K562 (cell line): ENCODE data around the gene DGCR2. TPM values are rescaled to one million over a fixed set of nuclear protein-coding genes. Genes with fewer than 3 reads are reported as not detected.

ENCODE experiments used
- ATAC-seq: fragments of 200-7000 bp; cut with Tn5 transposase; 3 replicates; pipeline ENCODE4 v1.9.1; 2020; ENCODE audit warnings: moderate library complexity
- BruUV-seq: library from RNA; stranded (reverse); fragments of 400-500 nt; replicated peaks from 2 replicates; lab custom pipeline; 2021; lab: Mats Ljungman, UMichigan
- CTCF ChIA-PET: fragments of 300-600 bp; formaldehyde crosslinking; extraction: SDS; loops from one replicate; lab custom pipeline; 2021; ENCODE audit warnings: low intra/inter-chr PET ratio; lab: Yijun Ruan, JAX
- POLR2A ChIA-PET: fragments of 300-600, 350-650 bp; sonication (Branson Sonifier 250); formaldehyde crosslinking; extraction: SDS; loops from one replicate; lab custom pipeline; 2021; ENCODE audit warnings: antibody characterized with exemption, inconsistent platforms; lab: Yijun Ruan, JAX
- DNase-seq, 4 experiments: peaks; one replicate each; pipeline versions ENCODE4 v3.0.0 to v3.0.0-alpha.2; 2011 to 2018; ENCODE audit warnings: low spot score in 3 of 4, mixed read lengths in 3 of 4; ENCODE audit errors: extremely low read depth in 1 of 4
- FAIRE-seq: peaks from 2 replicates; lab custom pipeline; 2011; peaks lifted over from hg19 to GRCh38; lab: Jason Lieb, UNC
- H2AFZ ChIP-seq: 2 replicates; pipeline ENCODE4 v1.6.0; 2011; ENCODE audit warnings: low read depth, low read length, control low read depth, inconsistent platforms
- H3K27ac ChIP-seq: fragments of 200-600 bp; 3 replicates; pipeline ENCODE4 v1.8.0; 2011; ENCODE audit warnings: low read depth, mild to moderate bottlenecking, control low read depth, inconsistent platforms, low read length, moderate library complexity, mixed read lengths; ENCODE audit errors: extremely low read depth
- H3K27me3 ChIP-seq, 2 experiments: fragments of 300-600 bp in 1 of 2; 2 replicates in 1 of 2; 3 replicates in 1 of 2; pipeline versions ENCODE4 v1.6.0 to v1.8.0; 2011; ENCODE audit warnings: inconsistent platforms in 2 of 2, low read length in 2 of 2, mild to moderate bottlenecking in 1 of 2, mixed read lengths in 1 of 2, moderate library complexity in 1 of 2; ENCODE audit not compliant: control insufficient read depth in 2 of 2, insufficient read depth in 2 of 2
- H3K36me3 ChIP-seq: fragments of 300-600 bp; 3 replicates; pipeline ENCODE4 v1.8.0; 2011; ENCODE audit warnings: mild to moderate bottlenecking, low read length, inconsistent platforms; ENCODE audit not compliant: control insufficient read depth, insufficient read depth
- H3K4me1 ChIP-seq, 2 experiments: fragments of 200-600 bp in 1 of 2; replicated peaks in 1 of 2; 2 replicates in 1 of 2; 3 replicates in 1 of 2; pipeline versions ENCODE4 v1.5.1 to v1.8.0; 2011; ENCODE audit warnings: inconsistent platforms in 2 of 2, low read length in 2 of 2, mild to moderate bottlenecking in 1 of 2, mixed read lengths in 1 of 2, moderate library complexity in 1 of 2; ENCODE audit not compliant: control insufficient read depth in 2 of 2, insufficient read depth in 2 of 2
- H3K4me2 ChIP-seq: 2 replicates; pipeline ENCODE4 v1.6.1; 2011; ENCODE audit warnings: low read length, control low read depth, inconsistent platforms, mixed read lengths; ENCODE audit not compliant: insufficient read depth
- H3K4me3 ChIP-seq: fragments of 200-600 bp; sonication (generic), shearing (Covaris generic); 2 replicates; pipeline ENCODE4 v1.5.1; 2016; ENCODE audit warnings: control low read depth, inconsistent platforms
- H3K79me2 ChIP-seq: fragments of 200-600 bp; 3 replicates; pipeline ENCODE4 v1.8.0; 2011; ENCODE audit warnings: low read length, inconsistent platforms; ENCODE audit not compliant: control insufficient read depth, insufficient read depth
- H3K9ac ChIP-seq, 2 experiments: 2 replicates each; pipeline versions ENCODE4 v1.6.0 to v1.6.1; 2011; ENCODE audit warnings: low read depth in 2 of 2, low read length in 2 of 2, control low read depth in 1 of 2, inconsistent platforms in 1 of 2, mild to moderate bottlenecking in 1 of 2, mixed read lengths in 1 of 2; ENCODE audit not compliant: insufficient read depth in 1 of 2
- H3K9me1 ChIP-seq: one replicate; pipeline ENCODE4 v1.6.0; 2011; ENCODE audit warnings: inconsistent platforms, mild to moderate bottlenecking, low read length, moderate library complexity; ENCODE audit not compliant: control insufficient read depth, insufficient read depth
- H3K9me3 ChIP-seq: replicated peaks from 2 replicates; pipeline ENCODE4 v1.5.1; 2011; ENCODE audit warnings: low read depth, low read length, inconsistent platforms; ENCODE audit not compliant: control insufficient read depth, insufficient read depth
- H4K20me1 ChIP-seq: replicated peaks from 2 replicates; pipeline ENCODE4 v1.6.1; 2011; ENCODE audit warnings: low read length, inconsistent platforms, mixed read lengths; ENCODE audit not compliant: control insufficient read depth, insufficient read depth
- NR2C2 ChIP-seq, 2 experiments: fragments of 200-800 bp in 1 of 2; sonication (Bioruptor generic) in 1 of 2; sonication (generic) in 1 of 2; formaldehyde crosslinking in 1 of 2; IDR thresholded peaks; 2 replicates each; pipeline versions ENCODE4 v1.6.1 to v1.8.0; 2016 to 2022; ENCODE audit warnings: mild to moderate bottlenecking in 1 of 2, missing compliant biosample characterization in 1 of 2, missing genetic modification characterization in 1 of 2, missing genetic modification reagents in 1 of 2
- ZNF639 ChIP-seq, 2 experiments: fragments of 200-800 bp in 1 of 2; sonication (Bioruptor generic) in 1 of 2; sonication (generic) in 1 of 2; formaldehyde crosslinking in 1 of 2; IDR thresholded peaks in 1 of 2; conservative IDR thresholded peaks in 1 of 2; 2 replicates each; pipeline versions ENCODE4 v1.5.0 to v1.6.1; 2016 to 2020; ENCODE audit warnings: missing compliant biosample characterization in 1 of 2, missing genetic modification characterization in 1 of 2, missing genetic modification reagents in 1 of 2
- WGBS: fragments of 100-300 bp; shearing (Covaris generic); methylation state at CpG from one replicate; pipeline ENCODE4 v1.1.6; 2016; ENCODE audit warnings: low coverage, mixed read lengths; ENCODE audit not compliant: insufficient coverage; ENCODE audit errors: missing lambda C conversion rate; 5-methylcytosine and 5-hydroxymethylcytosine counted together
- in situ Hi-C: fragments of 300-500 bp; cut with MboI; formaldehyde crosslinking; loops from 4 replicates; pipeline ENCODE4 v1.15.0; 2018; ENCODE audit warnings: inconsistent platforms, mixed read lengths
- intact Hi-C: fragments of 100-400 bp; cut with micrococcal nuclease; formaldehyde crosslinking; loops from 2 replicates; pipeline ENCODE4 v1.14.2; 2022
- polyA plus RNA-seq, 8 experiments: library from polyadenylated mRNA; depleted of rRNA in 4 of 8; stranded (reverse) in 5 of 8; unstranded in 3 of 8; fragments of >200 nt; fragmentation: Nextera tagmentation in 2 of 8; fragmentation: Illumina TruSeq in 1 of 8; extraction: Ambion mirVana in 2 of 8; extraction: Trizol in 1 of 8; gene quantifications; 2 replicates each; pipeline versions ENCODE4 v1.2.1 to v1.2.3, GENCODE V29; 2011 to 2014; ENCODE audit warnings: inconsistent platforms in 1 of 8, missing spikeins in 1 of 8
- total RNA-seq, 7 experiments: library from RNA; depleted of rRNA in 6 of 7; stranded (reverse); fragments of >200 nt in 6 of 7; fragmentation: Illumina TruSeq in 2 of 7; extraction: Trizol in 2 of 7; gene quantifications; 2 replicates each; pipeline versions ENCODE4 v1.2.1 to v1.2.3, GENCODE V29; 2011 to 2021; ENCODE audit warnings: low replicate concordance in 1 of 7
- TF ChIP-seq, protein P1 (sequence below), 2 experiments: fragments of 150-350 bp in 1 of 2; IDR thresholded peaks; 2 replicates each; pipeline ENCODE4 v1.6.1; 2012 to 2016; ENCODE audit warnings: low read depth in 2 of 2, low read length in 2 of 2, mild to moderate bottlenecking in 1 of 2, moderate library complexity in 1 of 2
- TF ChIP-seq, protein P2 (sequence below): sonication (generic); formaldehyde crosslinking; IDR thresholded peaks from 2 replicates; pipeline ENCODE4 v1.8.1; 2023; ENCODE audit warnings: missing genetic modification reagents, mild to moderate bottlenecking, borderline replicate concordance
- TF ChIP-seq, protein P3 (sequence below): fragments of 250-450 bp; sonication (Bioruptor Pico); IDR thresholded peaks from 2 replicates; pipeline ENCODE4 v1.8.0; 2022; ENCODE audit warnings: inconsistent platforms, mild to moderate bottlenecking, moderate library complexity, borderline replicate concordance

Gene DGCR2
- total and polyA plus RNA-seq, 9 of the 15 experiments (the other 6 are each of a cell fraction or from before 2014, with no cell fraction given), result 0.69 to 101 (median 56.4) TPM

DNA sequence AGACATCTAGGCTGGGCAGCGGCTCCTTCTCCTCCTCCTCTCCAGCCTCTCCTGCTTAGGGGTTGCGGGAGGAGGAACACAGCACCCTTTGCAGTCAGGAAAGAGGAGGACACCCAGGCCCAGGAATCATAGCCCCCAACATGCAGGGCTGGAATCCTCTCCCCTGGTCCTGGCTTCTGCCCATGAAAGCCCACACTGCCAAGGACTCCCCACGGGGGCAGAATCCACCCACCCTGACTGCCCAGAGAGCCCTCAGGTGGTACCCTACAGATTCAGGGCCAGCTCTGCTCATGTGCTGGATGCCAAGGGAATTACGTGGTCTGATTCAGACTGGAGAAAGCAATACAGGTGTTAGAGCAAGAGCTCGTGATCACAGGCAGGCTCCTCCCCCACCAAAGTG is 17.8 kb upstream of the DGCR2 start:
- Histone ChIP-seq H3K9ac (peak overlapping the region in 1 of 2 experiments; percentile 12; a peak in 1 of 4 replicates), H3K9me3 (no peaks in the 10 kb centered on the region), H3K4me2 (no peak overlapping the region), H3K27ac (no peak overlapping the region), H3K79me2 (peaks cover 15% of the 10 kb centered on the region), H3K4me3 (no peak overlapping the region), H3K27me3 (no peaks in the 10 kb centered on the region), H2AFZ (no peak overlapping the region), H4K20me1 (no peaks in the 10 kb centered on the region), H3K36me3 (peaks cover 75% of the 10 kb centered on the region), H3K4me1 (peaks cover 4 to 26% of the 10 kb centered on the region in 2 experiments; a peak in 4 of 5 replicates), H3K9me1 (peaks cover 8% of the 10 kb centered on the region)
- ATAC-seq (no peak), FAIRE-seq (no peak), DNase-seq (no peak)
- ChIA-PET POLR2A (interaction anchor here (0.5 to 3.4 kb wide), 5 partner anchors 8 to 280 kb away, joined by 3 to 17 read pairs (median 5); partner anchors contain the start of gene DGCR2), CTCF (interaction anchor here (0.6 kb wide), 1 partner anchor 308 kb away, joined by 4 read pairs; no protein-coding TSS in a partner anchor)
- no TSS peak for BruUV-seq
- intact Hi-C loops (loop anchor here (10.0 kb wide), 1 partner anchor 65 kb away; no protein-coding TSS in a partner anchor), in situ Hi-C loops (no loop called here)
- 0 out of 4 replicates have a peak, but pooled peaks of 1 of the 2 experiments have one; percentile 17 for TF ChIP-seq ZNF639 (CRISPR knock-in tag; conservative IDR thresholded peaks at IDR 0.05 in 1 of 2, IDR thresholded peaks at IDR 0.05 in 1 of 2)
- TF ChIP-seq, protein P1, sequence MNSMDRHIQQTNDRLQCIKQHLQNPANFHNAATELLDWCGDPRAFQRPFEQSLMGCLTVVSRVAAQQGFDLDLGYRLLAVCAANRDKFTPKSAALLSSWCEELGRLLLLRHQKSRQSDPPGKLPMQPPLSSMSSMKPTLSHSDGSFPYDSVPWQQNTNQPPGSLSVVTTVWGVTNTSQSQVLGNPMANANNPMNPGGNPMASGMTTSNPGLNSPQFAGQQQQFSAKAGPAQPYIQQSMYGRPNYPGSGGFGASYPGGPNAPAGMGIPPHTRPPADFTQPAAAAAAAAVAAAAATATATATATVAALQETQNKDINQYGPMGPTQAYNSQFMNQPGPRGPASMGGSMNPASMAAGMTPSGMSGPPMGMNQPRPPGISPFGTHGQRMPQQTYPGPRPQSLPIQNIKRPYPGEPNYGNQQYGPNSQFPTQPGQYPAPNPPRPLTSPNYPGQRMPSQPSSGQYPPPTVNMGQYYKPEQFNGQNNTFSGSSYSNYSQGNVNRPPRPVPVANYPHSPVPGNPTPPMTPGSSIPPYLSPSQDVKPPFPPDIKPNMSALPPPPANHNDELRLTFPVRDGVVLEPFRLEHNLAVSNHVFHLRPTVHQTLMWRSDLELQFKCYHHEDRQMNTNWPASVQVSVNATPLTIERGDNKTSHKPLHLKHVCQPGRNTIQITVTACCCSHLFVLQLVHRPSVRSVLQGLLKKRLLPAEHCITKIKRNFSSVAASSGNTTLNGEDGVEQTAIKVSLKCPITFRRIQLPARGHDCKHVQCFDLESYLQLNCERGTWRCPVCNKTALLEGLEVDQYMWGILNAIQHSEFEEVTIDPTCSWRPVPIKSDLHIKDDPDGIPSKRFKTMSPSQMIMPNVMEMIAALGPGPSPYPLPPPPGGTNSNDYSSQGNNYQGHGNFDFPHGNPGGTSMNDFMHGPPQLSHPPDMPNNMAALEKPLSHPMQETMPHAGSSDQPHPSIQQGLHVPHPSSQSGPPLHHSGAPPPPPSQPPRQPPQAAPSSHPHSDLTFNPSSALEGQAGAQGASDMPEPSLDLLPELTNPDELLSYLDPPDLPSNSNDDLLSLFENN (IDR thresholded peaks at IDR 0.05; ENCODE audit: low read depth in 2 of 2, low read length in 2 of 2), result no peak
- TF ChIP-seq, protein P2, sequence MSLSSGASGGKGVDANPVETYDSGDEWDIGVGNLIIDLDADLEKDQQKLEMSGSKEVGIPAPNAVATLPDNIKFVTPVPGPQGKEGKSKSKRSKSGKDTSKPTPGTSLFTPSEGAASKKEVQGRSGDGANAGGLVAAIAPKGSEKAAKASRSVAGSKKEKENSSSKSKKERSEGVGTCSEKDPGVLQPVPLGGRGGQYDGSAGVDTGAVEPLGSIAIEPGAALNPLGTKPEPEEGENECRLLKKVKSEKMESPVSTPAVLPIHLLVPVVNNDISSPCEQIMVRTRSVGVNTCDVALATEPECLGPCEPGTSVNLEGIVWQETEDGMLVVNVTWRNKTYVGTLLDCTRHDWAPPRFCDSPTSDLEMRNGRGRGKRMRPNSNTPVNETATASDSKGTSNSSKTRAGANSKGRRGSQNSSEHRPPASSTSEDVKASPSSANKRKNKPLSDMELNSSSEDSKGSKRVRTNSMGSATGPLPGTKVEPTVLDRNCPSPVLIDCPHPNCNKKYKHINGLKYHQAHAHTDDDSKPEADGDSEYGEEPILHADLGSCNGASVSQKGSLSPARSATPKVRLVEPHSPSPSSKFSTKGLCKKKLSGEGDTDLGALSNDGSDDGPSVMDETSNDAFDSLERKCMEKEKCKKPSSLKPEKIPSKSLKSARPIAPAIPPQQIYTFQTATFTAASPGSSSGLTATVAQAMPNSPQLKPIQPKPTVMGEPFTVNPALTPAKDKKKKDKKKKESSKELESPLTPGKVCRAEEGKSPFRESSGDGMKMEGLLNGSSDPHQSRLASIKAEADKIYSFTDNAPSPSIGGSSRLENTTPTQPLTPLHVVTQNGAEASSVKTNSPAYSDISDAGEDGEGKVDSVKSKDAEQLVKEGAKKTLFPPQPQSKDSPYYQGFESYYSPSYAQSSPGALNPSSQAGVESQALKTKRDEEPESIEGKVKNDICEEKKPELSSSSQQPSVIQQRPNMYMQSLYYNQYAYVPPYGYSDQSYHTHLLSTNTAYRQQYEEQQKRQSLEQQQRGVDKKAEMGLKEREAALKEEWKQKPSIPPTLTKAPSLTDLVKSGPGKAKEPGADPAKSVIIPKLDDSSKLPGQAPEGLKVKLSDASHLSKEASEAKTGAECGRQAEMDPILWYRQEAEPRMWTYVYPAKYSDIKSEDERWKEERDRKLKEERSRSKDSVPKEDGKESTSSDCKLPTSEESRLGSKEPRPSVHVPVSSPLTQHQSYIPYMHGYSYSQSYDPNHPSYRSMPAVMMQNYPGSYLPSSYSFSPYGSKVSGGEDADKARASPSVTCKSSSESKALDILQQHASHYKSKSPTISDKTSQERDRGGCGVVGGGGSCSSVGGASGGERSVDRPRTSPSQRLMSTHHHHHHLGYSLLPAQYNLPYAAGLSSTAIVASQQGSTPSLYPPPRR (CRISPR knock-in tag), result peak; percentile 54; the same call in 1 of the 2 replicates
- TF ChIP-seq, protein P3, sequence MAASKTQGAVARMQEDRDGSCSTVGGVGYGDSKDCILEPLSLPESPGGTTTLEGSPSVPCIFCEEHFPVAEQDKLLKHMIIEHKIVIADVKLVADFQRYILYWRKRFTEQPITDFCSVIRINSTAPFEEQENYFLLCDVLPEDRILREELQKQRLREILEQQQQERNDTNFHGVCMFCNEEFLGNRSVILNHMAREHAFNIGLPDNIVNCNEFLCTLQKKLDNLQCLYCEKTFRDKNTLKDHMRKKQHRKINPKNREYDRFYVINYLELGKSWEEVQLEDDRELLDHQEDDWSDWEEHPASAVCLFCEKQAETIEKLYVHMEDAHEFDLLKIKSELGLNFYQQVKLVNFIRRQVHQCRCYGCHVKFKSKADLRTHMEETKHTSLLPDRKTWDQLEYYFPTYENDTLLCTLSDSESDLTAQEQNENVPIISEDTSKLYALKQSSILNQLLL (CRISPR knock-in tag), result peak; percentile 23; the same call in 1 of the 2 replicates
- peak; percentile 64 for TF ChIP-seq NR2C2 (CRISPR knock-in tag; IDR thresholded peaks at IDR 0.05)
- TF ChIP-seq NR2C2 (tag; IDR thresholded peaks at IDR 0.05), result no peak
- 84% methylated on average over 4 of the region's 5 CpGs for WGBS
